K562 (cell line): ENCODE data around the gene PTGES3. TPM values are rescaled to one million over a fixed set of nuclear protein-coding genes. Genes with fewer than 3 reads are reported as not detected.
A peak's percentile ranks its signal among the peaks of the same experiment; 100 is the strongest.

Source experiments
- ATAC-seq: fragments of 200-7000 bp; cut with Tn5 transposase; 3 replicates; pipeline ENCODE4 v1.9.1; 2020; ENCODE audit warnings: moderate library complexity
- BruUV-seq: library from RNA; stranded (reverse); fragments of 400-500 nt; replicated peaks from 2 replicates; lab custom pipeline; 2021; lab: Mats Ljungman, UMichigan
- CTCF ChIA-PET: fragments of 300-600 bp; formaldehyde crosslinking; extraction: SDS; loops from one replicate; lab custom pipeline; 2021; ENCODE audit warnings: low intra/inter-chr PET ratio; lab: Yijun Ruan, JAX
- POLR2A ChIA-PET: fragments of 300-600, 350-650 bp; sonication (Branson Sonifier 250); formaldehyde crosslinking; extraction: SDS; loops from one replicate; lab custom pipeline; 2021; ENCODE audit warnings: antibody characterized with exemption, inconsistent platforms; lab: Yijun Ruan, JAX
- DNase-seq, 4 experiments: peaks; one replicate each; pipeline versions ENCODE4 v3.0.0 to v3.0.0-alpha.2; 2011 to 2018; ENCODE audit warnings: low spot score in 3 of 4, mixed read lengths in 3 of 4; ENCODE audit errors: extremely low read depth in 1 of 4
- FAIRE-seq: peaks from 2 replicates; lab custom pipeline; 2011; peaks lifted over from hg19 to GRCh38; lab: Jason Lieb, UNC
- H2AFZ ChIP-seq: 2 replicates; pipeline ENCODE4 v1.6.0; 2011; ENCODE audit warnings: low read depth, low read length, control low read depth, inconsistent platforms
- H3K27ac ChIP-seq: fragments of 200-600 bp; 3 replicates; pipeline ENCODE4 v1.8.0; 2011; ENCODE audit warnings: low read depth, mild to moderate bottlenecking, control low read depth, inconsistent platforms, low read length, moderate library complexity, mixed read lengths; ENCODE audit errors: extremely low read depth
- H3K27me3 ChIP-seq, 2 experiments: fragments of 300-600 bp in 1 of 2; 2 replicates in 1 of 2; 3 replicates in 1 of 2; pipeline versions ENCODE4 v1.6.0 to v1.8.0; 2011; ENCODE audit warnings: inconsistent platforms in 2 of 2, low read length in 2 of 2, mild to moderate bottlenecking in 1 of 2, mixed read lengths in 1 of 2, moderate library complexity in 1 of 2; ENCODE audit not compliant: control insufficient read depth in 2 of 2, insufficient read depth in 2 of 2
- H3K36me3 ChIP-seq: fragments of 300-600 bp; 3 replicates; pipeline ENCODE4 v1.8.0; 2011; ENCODE audit warnings: mild to moderate bottlenecking, low read length, inconsistent platforms; ENCODE audit not compliant: control insufficient read depth, insufficient read depth
- H3K4me1 ChIP-seq, 2 experiments: fragments of 200-600 bp in 1 of 2; replicated peaks in 1 of 2; 2 replicates in 1 of 2; 3 replicates in 1 of 2; pipeline versions ENCODE4 v1.5.1 to v1.8.0; 2011; ENCODE audit warnings: inconsistent platforms in 2 of 2, low read length in 2 of 2, mild to moderate bottlenecking in 1 of 2, mixed read lengths in 1 of 2, moderate library complexity in 1 of 2; ENCODE audit not compliant: control insufficient read depth in 2 of 2, insufficient read depth in 2 of 2
- H3K4me2 ChIP-seq: 2 replicates; pipeline ENCODE4 v1.6.1; 2011; ENCODE audit warnings: low read length, control low read depth, inconsistent platforms, mixed read lengths; ENCODE audit not compliant: insufficient read depth
- H3K4me3 ChIP-seq: fragments of 200-600 bp; sonication (generic), shearing (Covaris generic); 2 replicates; pipeline ENCODE4 v1.5.1; 2016; ENCODE audit warnings: control low read depth, inconsistent platforms
- H3K79me2 ChIP-seq: fragments of 200-600 bp; 3 replicates; pipeline ENCODE4 v1.8.0; 2011; ENCODE audit warnings: low read length, inconsistent platforms; ENCODE audit not compliant: control insufficient read depth, insufficient read depth
- H3K9ac ChIP-seq, 2 experiments: 2 replicates each; pipeline versions ENCODE4 v1.6.0 to v1.6.1; 2011; ENCODE audit warnings: low read depth in 2 of 2, low read length in 2 of 2, control low read depth in 1 of 2, inconsistent platforms in 1 of 2, mild to moderate bottlenecking in 1 of 2, mixed read lengths in 1 of 2; ENCODE audit not compliant: insufficient read depth in 1 of 2
- H3K9me1 ChIP-seq: one replicate; pipeline ENCODE4 v1.6.0; 2011; ENCODE audit warnings: inconsistent platforms, mild to moderate bottlenecking, low read length, moderate library complexity; ENCODE audit not compliant: control insufficient read depth, insufficient read depth
- H3K9me3 ChIP-seq: replicated peaks from 2 replicates; pipeline ENCODE4 v1.5.1; 2011; ENCODE audit warnings: low read depth, low read length, inconsistent platforms; ENCODE audit not compliant: control insufficient read depth, insufficient read depth
- H4K20me1 ChIP-seq: replicated peaks from 2 replicates; pipeline ENCODE4 v1.6.1; 2011; ENCODE audit warnings: low read length, inconsistent platforms, mixed read lengths; ENCODE audit not compliant: control insufficient read depth, insufficient read depth
- MEIS2 ChIP-seq: fragments of 450-650 bp; IDR thresholded peaks from 2 replicates; pipeline ENCODE4 v1.6.1; 2014; ENCODE audit warnings: mild to moderate bottlenecking; ENCODE audit not compliant: partially characterized antibody
- NFIC ChIP-seq: fragments of 450-650 bp; IDR thresholded peaks from 2 replicates; pipeline ENCODE4 v1.6.1; 2017; ENCODE audit warnings: mild to moderate bottlenecking, inconsistent platforms
- NR2C2 ChIP-seq, 2 experiments: fragments of 200-800 bp in 1 of 2; sonication (Bioruptor generic) in 1 of 2; sonication (generic) in 1 of 2; formaldehyde crosslinking in 1 of 2; IDR thresholded peaks; 2 replicates each; pipeline versions ENCODE4 v1.6.1 to v1.8.0; 2016 to 2022; ENCODE audit warnings: mild to moderate bottlenecking in 1 of 2, missing compliant biosample characterization in 1 of 2, missing genetic modification characterization in 1 of 2, missing genetic modification reagents in 1 of 2
- POLR2H ChIP-seq: IDR thresholded peaks from 2 replicates; pipeline ENCODE4 v1.6.1; 2016; ENCODE audit warnings: missing genetic modification characterization, low read depth, mild to moderate bottlenecking, control low read depth, missing compliant biosample characterization, moderate library complexity
- RBBP5 ChIP-seq: fragments of 200-600 bp; sonication (generic); IDR thresholded peaks from 2 replicates; pipeline ENCODE4 v1.6.1; 2012; ENCODE audit warnings: borderline replicate concordance, mild to moderate bottlenecking, low read length, control low read depth, inconsistent platforms; ENCODE audit not compliant: insufficient read depth, poor library complexity, severe bottlenecking
- SIN3A ChIP-seq, 2 experiments: fragments of 150-350 bp in 1 of 2; IDR thresholded peaks; 2 replicates each; pipeline ENCODE4 v1.6.1; 2011 to 2016; ENCODE audit warnings: borderline replicate concordance in 2 of 2, low read depth in 2 of 2, low read length in 2 of 2, mild to moderate bottlenecking in 2 of 2, moderate library complexity in 2 of 2; ENCODE audit not compliant: control insufficient read depth in 1 of 2
- SREBF2 ChIP-seq: sonication (generic); formaldehyde crosslinking; IDR thresholded peaks from 2 replicates; pipeline ENCODE4 v1.4.0; 2020; ENCODE audit warnings: mild to moderate bottlenecking, missing genetic modification reagents
- TAF1 ChIP-seq: IDR thresholded peaks from 2 replicates; pipeline ENCODE4 v1.6.1; 2011; ENCODE audit warnings: mild to moderate bottlenecking, low read length, moderate library complexity; ENCODE audit not compliant: insufficient read depth, control insufficient read depth, severe bottlenecking; ENCODE audit errors: extremely low read depth
- ZC3H11A ChIP-seq: IDR thresholded peaks from 2 replicates; pipeline ENCODE4 v1.6.1; 2012; ENCODE audit warnings: low read depth, low read length, improper control_type of control experiment
- ZNF407 ChIP-seq: fragments of 450-650 bp; IDR thresholded peaks from 2 replicates; pipeline ENCODE4 v1.6.1; 2016; ENCODE audit warnings: low read depth
- WGBS: fragments of 100-300 bp; shearing (Covaris generic); methylation state at CpG from one replicate; pipeline ENCODE4 v1.1.6; 2016; ENCODE audit warnings: low coverage, mixed read lengths; ENCODE audit not compliant: insufficient coverage; ENCODE audit errors: missing lambda C conversion rate; 5-methylcytosine and 5-hydroxymethylcytosine counted together
- in situ Hi-C: fragments of 300-500 bp; cut with MboI; formaldehyde crosslinking; loops from 4 replicates; pipeline ENCODE4 v1.15.0; 2018; ENCODE audit warnings: inconsistent platforms, mixed read lengths
- intact Hi-C: fragments of 100-400 bp; cut with micrococcal nuclease; formaldehyde crosslinking; loops from 2 replicates; pipeline ENCODE4 v1.14.2; 2022
- polyA plus RNA-seq, 8 experiments: library from polyadenylated mRNA; depleted of rRNA in 4 of 8; stranded (reverse) in 5 of 8; unstranded in 3 of 8; fragments of >200 nt; fragmentation: Nextera tagmentation in 2 of 8; fragmentation: Illumina TruSeq in 1 of 8; extraction: Ambion mirVana in 2 of 8; extraction: Trizol in 1 of 8; gene quantifications; 2 replicates each; pipeline versions ENCODE4 v1.2.1 to v1.2.3, GENCODE V29; 2011 to 2014; ENCODE audit warnings: inconsistent platforms in 1 of 8, missing spikeins in 1 of 8
- total RNA-seq, 7 experiments: library from RNA; depleted of rRNA in 6 of 7; stranded (reverse); fragments of >200 nt in 6 of 7; fragmentation: Illumina TruSeq in 2 of 7; extraction: Trizol in 2 of 7; gene quantifications; 2 replicates each; pipeline versions ENCODE4 v1.2.1 to v1.2.3, GENCODE V29; 2011 to 2021; ENCODE audit warnings: low replicate concordance in 1 of 7

Gene PTGES3
- total and polyA plus RNA-seq, 9 of the 15 experiments (the other 6 are each of a cell fraction or from before 2014, with no cell fraction given): 163 to 501 (median 213) TPM

GRCh38 chr12:56684745-56685359 lies 3.2 kb downstream of the PTGES3 start:
- WGBS: 0% methylated on average over 8 of the region's 8 CpGs
- H3K27ac ChIP-seq: peak overlapping the region; percentile 99; the same call in 2 of the 3 replicates
- no peak for TF ChIP-seq ZNF407
- TF ChIP-seq ZC3H11A: no peak
- no peak for TF ChIP-seq SREBF2 (CRISPR knock-in tag)
- peak; percentile 18 for TF ChIP-seq MEIS2
- TF ChIP-seq RBBP5: no peak
- no peak for TF ChIP-seq POLR2H
- no peak for TF ChIP-seq NR2C2 (CRISPR knock-in tag; IDR thresholded peaks at IDR 0.05)
- TF ChIP-seq NR2C2 (tag; IDR thresholded peaks at IDR 0.05): no peak
- TF ChIP-seq NFIC: no peak
- peak in 1 of 2 experiments; percentile 31; a peak in 1 of 4 replicates for TF ChIP-seq SIN3A (IDR thresholded peaks at IDR 0.05; ENCODE audit: borderline replicate concordance in 2 of 2, control insufficient read depth in 1 of 2, low read depth in 2 of 2, low read length in 2 of 2)
- TF ChIP-seq TAF1: peak; percentile 15
- TF ChIP-seq, all 486 proteins: peak for 3
- DNase-seq (peak in 1 of 4 experiments; percentile 54), ATAC-seq (no peak), FAIRE-seq (no peak)
- Histone ChIP-seq H3K9me1 (no peaks in the 10 kb centered on the region), H3K9me3 (no peaks in the 10 kb centered on the region), H3K4me3 (peak overlapping the region; percentile 97), H3K4me2 (peak overlapping the region; percentile 96), H2AFZ (no peak overlapping the region), H3K9ac (peak overlapping the region; percentile 93 to 100), H3K36me3 (peaks cover 62% of the 10 kb centered on the region), H3K27me3 (no peaks in the 10 kb centered on the region), H3K79me2 (peaks cover 93% of the 10 kb centered on the region), H4K20me1 (peaks cover 35% of the 10 kb centered on the region), H3K4me1 (peaks cover 14 to 51% of the 10 kb centered on the region in 2 experiments; a peak in 4 of 5 replicates)
- intact Hi-C loops: no loop called here
- in situ Hi-C loops: no loop called here
- CTCF ChIA-PET: interaction anchor here (0.6 kb wide), 1 partner anchor 49 kb away, joined by 4 read pairs; no protein-coding TSS in a partner anchor
- no TSS peak for BruUV-seq
- POLR2A ChIA-PET: interaction anchor here (0.6 to 6.3 kb wide), 14 partner anchors 9 to 197 kb away, joined by 3 to 28 read pairs (median 5); partner anchors contain the start of genes ATP5F1B, GLS2, NACA and PRIM1
